PFSK-1 (cell line): ENCODE results near the gene NEDD4L.

ENCODE experiments used
- POLR2AphosphoS5 ChIP-seq: IDR thresholded peaks from 2 replicates; pipeline ENCODE4 v1.6.1; 2012; ENCODE audit warnings: low read depth, mild to moderate bottlenecking, control low read depth, low read length, moderate library complexity
- TF ChIP-seq, protein P1 (sequence below), 2 experiments: IDR thresholded peaks; 2 replicates each; pipeline versions ENCODE4 v1.6.1 to v1.8.0; 2011 to 2012; ENCODE audit warnings: low read depth in 2 of 2, low read length in 2 of 2, control low read depth in 1 of 2, inconsistent platforms in 1 of 2, mild to moderate bottlenecking in 1 of 2, moderate library complexity in 1 of 2; ENCODE audit not compliant: insufficient read depth in 1 of 2

DNA sequence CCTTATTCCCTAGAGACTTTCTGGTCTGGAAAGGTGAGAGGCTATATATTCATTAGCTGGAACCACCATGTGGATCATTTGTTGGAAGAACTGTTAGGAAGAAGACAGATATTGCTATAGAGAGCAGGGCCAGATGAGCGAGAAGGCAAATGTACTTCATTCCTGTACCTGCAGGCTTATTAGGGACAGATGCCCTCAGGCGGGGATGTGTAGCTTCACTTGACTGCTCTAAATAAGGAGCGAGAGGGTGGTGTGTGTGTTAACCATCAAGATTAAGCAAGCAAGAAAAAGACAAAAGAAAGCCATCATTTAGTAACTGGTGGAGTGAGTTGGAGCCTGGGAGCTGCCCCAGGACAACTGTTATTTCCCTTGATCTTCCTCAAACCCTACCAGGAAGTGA, 36.4 kb downstream of the NEDD4L start:
- TF ChIP-seq POLR2AphosphoS5 = no peak
- TF ChIP-seq, protein P1, sequence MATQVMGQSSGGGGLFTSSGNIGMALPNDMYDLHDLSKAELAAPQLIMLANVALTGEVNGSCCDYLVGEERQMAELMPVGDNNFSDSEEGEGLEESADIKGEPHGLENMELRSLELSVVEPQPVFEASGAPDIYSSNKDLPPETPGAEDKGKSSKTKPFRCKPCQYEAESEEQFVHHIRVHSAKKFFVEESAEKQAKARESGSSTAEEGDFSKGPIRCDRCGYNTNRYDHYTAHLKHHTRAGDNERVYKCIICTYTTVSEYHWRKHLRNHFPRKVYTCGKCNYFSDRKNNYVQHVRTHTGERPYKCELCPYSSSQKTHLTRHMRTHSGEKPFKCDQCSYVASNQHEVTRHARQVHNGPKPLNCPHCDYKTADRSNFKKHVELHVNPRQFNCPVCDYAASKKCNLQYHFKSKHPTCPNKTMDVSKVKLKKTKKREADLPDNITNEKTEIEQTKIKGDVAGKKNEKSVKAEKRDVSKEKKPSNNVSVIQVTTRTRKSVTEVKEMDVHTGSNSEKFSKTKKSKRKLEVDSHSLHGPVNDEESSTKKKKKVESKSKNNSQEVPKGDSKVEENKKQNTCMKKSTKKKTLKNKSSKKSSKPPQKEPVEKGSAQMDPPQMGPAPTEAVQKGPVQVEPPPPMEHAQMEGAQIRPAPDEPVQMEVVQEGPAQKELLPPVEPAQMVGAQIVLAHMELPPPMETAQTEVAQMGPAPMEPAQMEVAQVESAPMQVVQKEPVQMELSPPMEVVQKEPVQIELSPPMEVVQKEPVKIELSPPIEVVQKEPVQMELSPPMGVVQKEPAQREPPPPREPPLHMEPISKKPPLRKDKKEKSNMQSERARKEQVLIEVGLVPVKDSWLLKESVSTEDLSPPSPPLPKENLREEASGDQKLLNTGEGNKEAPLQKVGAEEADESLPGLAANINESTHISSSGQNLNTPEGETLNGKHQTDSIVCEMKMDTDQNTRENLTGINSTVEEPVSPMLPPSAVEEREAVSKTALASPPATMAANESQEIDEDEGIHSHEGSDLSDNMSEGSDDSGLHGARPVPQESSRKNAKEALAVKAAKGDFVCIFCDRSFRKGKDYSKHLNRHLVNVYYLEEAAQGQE (IDR thresholded peaks at IDR 0.05; ENCODE audit: insufficient read depth in 1 of 2, low read depth in 2 of 2, low read length in 2 of 2) = no peak
